Fibroblast of pulmonary artery (primary cell): Measurements from ENCODE around the gene ADGRA3.

Source experiments
- DNase-seq: peaks from one replicate; pipeline ENCODE4 v3.0.0-alpha.2; 2010; ENCODE audit warnings: low read depth
- H3K4me3 ChIP-seq: replicated peaks from 2 replicates; pipeline ENCODE4 v1.5.1; 2011; ENCODE audit warnings: low read depth, mild to moderate bottlenecking, control low read depth, low read length, moderate library complexity
- TF ChIP-seq, protein P1 (sequence below): IDR thresholded peaks from 2 replicates; pipeline ENCODE4 v1.5.1; 2011; ENCODE audit warnings: mild to moderate bottlenecking, control low read depth, low read length, inconsistent platforms; ENCODE audit errors: missing control alignments

ADGRA3 gene

DNA sequence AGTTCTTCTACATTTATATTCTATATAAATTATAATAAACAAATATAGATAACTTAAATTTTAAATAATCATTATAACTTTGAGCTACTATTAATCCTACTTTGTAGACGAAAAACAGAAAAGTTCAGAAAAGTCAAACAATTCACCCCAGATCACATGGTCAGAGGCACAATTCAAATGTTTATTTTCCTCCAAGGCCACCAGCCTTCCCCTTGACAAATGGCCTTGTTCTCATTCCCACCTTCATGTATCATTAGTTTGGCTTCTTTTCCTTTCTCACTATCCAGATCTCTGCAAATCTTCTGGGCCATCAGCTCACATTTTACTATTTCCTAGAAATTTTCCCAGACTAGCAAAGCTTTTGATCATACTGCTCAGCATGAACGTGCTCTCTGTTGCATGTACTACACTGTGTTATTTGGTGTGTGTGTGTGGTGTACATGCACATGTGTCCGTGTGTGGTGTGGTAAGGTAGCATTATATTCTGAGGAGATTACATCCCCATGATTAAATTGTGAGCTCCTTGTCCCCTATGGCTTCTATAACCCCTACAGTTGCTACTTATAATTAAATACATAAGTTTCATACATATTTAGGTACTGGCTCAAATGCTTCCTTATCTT lies 61.5 kb downstream of the ADGRA3 start:
- no peak overlapping the region for H3K4me3 ChIP-seq
- DNase-seq = no peak
- TF ChIP-seq, protein P1, sequence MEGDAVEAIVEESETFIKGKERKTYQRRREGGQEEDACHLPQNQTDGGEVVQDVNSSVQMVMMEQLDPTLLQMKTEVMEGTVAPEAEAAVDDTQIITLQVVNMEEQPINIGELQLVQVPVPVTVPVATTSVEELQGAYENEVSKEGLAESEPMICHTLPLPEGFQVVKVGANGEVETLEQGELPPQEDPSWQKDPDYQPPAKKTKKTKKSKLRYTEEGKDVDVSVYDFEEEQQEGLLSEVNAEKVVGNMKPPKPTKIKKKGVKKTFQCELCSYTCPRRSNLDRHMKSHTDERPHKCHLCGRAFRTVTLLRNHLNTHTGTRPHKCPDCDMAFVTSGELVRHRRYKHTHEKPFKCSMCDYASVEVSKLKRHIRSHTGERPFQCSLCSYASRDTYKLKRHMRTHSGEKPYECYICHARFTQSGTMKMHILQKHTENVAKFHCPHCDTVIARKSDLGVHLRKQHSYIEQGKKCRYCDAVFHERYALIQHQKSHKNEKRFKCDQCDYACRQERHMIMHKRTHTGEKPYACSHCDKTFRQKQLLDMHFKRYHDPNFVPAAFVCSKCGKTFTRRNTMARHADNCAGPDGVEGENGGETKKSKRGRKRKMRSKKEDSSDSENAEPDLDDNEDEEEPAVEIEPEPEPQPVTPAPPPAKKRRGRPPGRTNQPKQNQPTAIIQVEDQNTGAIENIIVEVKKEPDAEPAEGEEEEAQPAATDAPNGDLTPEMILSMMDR = no peak

DNA sequence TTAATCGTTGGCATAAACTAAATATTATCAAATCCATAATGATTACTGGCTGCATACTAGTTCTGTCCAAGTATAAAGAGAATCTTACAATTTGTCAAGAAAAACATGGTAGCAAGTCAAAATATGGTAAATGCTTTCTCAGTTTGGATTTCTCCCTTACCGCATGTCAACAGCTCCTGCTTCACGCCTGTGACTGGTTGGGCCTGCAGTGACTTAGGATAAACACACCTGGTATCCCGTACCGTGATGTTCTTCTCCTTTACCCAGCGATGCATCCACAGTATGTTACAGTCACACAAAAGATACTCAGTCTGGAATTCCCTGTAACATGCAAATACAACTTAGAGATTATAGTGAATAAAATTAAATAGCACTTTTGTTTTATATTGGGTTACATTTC lies 71.1 kb downstream of the ADGRA3 start:
- H3K4me3 ChIP-seq = no peak overlapping the region
- TF ChIP-seq, protein P1 = no peak
- no peak for DNase-seq

DNA sequence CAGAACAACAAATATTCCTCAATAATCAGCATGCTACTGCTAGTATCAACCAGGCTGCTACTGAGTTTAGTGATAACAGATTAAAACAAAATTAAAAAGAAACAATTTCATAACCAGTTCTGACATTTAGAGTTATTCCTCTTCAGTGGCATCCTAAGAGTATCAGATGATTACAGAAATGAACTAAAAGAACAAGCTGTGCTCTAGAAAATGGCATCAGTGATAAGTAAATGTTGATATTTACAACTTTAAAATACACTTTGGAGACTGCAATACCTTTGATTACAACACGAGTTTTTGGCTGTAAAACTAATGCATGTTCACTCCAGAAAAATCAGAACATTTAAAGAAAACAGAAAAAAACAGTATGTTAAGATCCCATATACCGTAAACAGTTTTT lies 72.9 kb downstream of the ADGRA3 start:
- DNase-seq = no peak
- TF ChIP-seq, protein P1 = no peak
- H3K4me3 ChIP-seq = no peak overlapping the region

DNA sequence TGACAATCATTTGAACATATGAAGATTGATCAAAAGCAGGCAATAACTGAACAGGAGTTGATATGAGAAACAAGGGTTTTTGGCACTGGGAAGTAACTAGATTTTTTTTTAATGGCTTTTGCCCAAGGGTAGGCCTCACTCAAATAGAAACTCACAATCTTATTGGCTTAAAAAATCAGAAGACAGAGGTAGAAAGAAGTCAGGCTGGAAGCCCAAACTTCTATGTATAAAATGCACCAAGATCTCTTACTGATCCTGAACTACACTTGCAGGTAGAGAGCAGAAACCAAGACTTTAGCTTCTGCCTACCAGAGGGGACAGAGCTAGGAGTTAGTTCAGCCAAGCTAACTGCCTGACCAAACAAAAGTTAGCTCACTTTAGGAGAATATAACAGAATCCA lies 74.9 kb downstream of the ADGRA3 start:
- H3K4me3 ChIP-seq = no peak overlapping the region
- TF ChIP-seq, protein P1 = no peak
- DNase-seq = no peak

DNA sequence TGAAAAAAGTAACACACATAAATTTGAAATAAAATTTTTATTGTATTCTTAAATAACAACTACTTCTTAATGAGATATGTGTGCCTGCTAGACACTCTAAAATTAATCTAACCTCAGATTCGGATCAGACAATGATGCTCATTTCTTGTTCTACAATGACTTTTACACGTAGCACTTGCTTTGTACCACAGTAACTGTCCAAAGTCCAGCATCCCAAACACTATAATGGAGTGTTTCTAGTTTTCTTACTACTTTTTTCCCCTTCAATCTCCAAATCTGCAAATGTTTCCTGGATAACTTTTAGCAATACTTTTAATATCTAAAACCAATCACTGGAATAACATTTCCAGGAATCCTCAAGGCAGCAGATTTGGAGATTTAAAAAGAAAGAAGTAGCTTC lies 75.9 kb downstream of the ADGRA3 start:
- H3K4me3 ChIP-seq = no peak overlapping the region
- no peak for DNase-seq
- TF ChIP-seq, protein P1 = no peak

DNA sequence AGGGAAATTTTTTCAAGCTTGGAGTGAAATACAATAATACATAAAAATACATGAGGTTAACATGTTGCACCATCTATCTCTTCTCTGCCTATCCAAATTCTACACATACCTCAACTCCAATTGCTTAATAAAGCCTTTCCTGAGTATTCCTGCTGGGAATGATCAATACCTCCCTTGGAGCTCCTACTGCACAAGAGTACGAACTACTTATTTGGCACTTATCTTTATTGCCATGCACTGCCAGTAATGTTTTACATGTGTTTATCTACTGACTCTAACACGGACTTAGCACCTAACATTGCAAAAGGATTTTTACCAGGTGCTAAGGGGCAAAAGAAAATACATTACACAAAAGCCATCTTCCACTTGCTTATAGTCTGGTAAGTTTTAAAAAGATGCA lies 80.2 kb downstream of the ADGRA3 start:
- TF ChIP-seq, protein P1 = no peak
- DNase-seq = no peak
- H3K4me3 ChIP-seq = no peak overlapping the region

DNA sequence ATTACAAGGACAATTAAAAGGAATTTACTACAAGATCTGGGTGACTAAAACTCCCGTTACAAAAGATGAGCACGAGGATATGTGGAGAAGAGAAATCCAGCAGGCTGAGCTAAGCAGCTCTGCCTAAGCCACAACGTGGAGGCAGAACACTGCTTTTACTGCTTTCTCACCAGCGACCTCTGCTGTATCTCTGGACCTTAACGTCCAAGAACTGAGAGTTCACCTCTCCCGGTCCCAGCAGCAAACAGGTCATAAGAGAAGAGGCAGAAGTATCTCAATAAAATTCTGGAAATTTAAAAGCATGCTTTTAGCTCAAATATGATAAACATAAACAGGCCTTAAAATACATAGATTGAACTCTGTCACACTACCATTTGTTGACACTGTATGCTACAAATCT lies 81.0 kb downstream of the ADGRA3 start:
- TF ChIP-seq, protein P1 = peak; percentile 71
- H3K4me3 ChIP-seq = no peak overlapping the region
- DNase-seq = peak; percentile 70
